ENCODE results near the gene EIF4H.
"Not testable (repeated sequence)": the region's sequence is repeated elsewhere in the genome, so short reads cannot be mapped to it uniquely, and the experiment has no call there.

EIF4H gene

DNA sequence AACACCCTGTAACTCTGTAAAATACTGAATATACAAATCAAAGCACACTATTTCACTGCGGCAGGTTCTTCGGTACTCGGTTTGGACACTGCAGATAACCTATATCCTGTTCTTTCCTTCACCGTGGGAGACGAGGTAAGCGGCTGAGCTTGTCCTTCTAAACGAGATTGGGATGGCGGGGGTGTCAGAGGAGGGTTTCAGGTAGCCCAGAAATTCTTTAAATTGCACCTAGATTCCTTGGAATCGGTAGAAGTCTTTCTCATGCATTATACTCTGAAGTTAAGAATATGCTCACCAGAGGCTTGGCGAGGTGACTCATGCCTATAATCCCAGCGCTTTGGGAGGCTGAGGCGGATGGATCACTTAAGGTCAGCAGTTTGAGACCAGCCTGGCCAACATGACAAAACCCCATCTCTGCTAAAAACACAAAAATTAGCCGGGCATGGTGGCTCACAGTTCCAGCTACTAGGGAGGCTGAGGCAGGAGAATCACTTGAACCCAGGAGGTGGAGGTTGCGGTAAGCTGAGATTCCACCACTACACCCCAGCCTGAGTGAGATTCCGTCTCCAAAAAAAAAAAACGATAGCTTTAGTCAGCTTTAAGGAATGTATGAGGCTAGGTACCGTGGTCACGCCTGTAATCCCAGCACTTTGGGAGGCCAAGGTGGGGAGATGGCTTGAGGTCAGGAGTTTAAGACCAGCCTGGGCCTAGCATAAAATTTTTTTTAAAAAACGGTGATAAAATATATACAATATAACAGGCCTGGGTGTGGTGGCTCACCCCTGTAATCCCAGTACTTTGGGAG lies 25.6 kb downstream of the EIF4H start:
- H3K9me3 ChIP-seq (ENCODE audit: low read length): no peaks in the 10 kb centered on the region
- no peak overlapping the region for H3K4me2 ChIP-seq (ENCODE audit: low read length)
- H3K27ac ChIP-seq (ENCODE audit: low read depth, low read length, poor library complexity, severe bottlenecking): no peak overlapping the region
- H3K9me2 ChIP-seq (ENCODE audit: low read depth, low read length): no peaks in the 10 kb centered on the region
- no peak overlapping the region for H2AFZ ChIP-seq (ENCODE audit: low read length)
- no peak overlapping the region for H3K9ac ChIP-seq (ENCODE audit: low read length)
- H3K36me3 ChIP-seq (ENCODE audit: insufficient read depth, low read length): peaks cover 28% of the 10 kb centered on the region
- TF ChIP-seq EZH2 (IDR thresholded peaks at IDR 0.05; ENCODE audit: borderline replicate concordance, low read length): no peak
- TF ChIP-seq, protein P1, sequence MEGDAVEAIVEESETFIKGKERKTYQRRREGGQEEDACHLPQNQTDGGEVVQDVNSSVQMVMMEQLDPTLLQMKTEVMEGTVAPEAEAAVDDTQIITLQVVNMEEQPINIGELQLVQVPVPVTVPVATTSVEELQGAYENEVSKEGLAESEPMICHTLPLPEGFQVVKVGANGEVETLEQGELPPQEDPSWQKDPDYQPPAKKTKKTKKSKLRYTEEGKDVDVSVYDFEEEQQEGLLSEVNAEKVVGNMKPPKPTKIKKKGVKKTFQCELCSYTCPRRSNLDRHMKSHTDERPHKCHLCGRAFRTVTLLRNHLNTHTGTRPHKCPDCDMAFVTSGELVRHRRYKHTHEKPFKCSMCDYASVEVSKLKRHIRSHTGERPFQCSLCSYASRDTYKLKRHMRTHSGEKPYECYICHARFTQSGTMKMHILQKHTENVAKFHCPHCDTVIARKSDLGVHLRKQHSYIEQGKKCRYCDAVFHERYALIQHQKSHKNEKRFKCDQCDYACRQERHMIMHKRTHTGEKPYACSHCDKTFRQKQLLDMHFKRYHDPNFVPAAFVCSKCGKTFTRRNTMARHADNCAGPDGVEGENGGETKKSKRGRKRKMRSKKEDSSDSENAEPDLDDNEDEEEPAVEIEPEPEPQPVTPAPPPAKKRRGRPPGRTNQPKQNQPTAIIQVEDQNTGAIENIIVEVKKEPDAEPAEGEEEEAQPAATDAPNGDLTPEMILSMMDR (IDR thresholded peaks at IDR 0.05; ENCODE audit: low read length): no peak
- no peaks in the 10 kb centered on the region for H3K4me1 ChIP-seq (ENCODE audit: insufficient read depth, low read length, severe bottlenecking)
- H3K4me3 ChIP-seq (ENCODE audit: low read depth, low read length, poor library complexity, severe bottlenecking): no peak overlapping the region
- H3K27me3 ChIP-seq (ENCODE audit: insufficient read depth, low read length): no peaks in the 10 kb centered on the region
- H4K20me1 ChIP-seq (ENCODE audit: insufficient read depth, low read length): no peaks in the 10 kb centered on the region
- no peaks in the 10 kb centered on the region for H3K79me2 ChIP-seq (ENCODE audit: insufficient read depth, low read length)
- no peaks in the 10 kb centered on the region for H3F3A ChIP-seq (ENCODE audit: insufficient read depth, low read length)

DNA sequence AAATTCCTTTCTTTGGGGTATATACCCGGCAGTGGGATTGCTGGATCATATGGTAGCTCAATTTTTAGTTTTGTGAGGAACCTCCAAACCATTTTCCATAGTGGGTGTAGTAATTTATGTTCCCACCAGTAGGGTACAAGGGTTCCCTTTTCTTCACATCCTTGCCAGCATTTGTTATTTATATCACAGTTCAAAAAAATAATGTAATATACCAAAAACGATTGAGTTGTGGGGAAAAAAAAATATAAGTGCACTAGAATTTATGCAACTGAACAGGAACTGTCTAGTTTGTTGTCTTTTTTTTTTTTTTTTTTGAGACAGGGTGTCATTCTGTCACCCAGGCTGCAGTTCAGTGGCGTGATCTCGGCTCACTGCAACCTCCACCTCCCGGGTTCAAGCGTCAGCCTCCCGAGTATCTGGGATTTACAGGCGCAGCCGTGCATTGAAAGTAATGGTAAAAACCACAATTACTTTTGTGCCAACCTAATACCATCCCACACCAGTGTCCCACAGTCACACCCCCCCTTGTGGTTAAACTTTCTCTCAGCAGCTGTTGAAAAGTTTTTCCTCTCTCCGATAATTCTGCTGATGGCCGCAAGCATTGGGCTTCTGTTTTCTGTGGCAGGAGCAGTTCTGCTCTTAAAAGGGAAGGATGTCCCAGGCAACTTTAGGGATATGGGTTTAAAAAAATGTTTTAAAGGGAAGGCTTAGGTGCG lies 28.8 kb downstream of the EIF4H start:
- Histone ChIP-seq H4K20me1 (ENCODE audit: insufficient read depth, low read length) (no peaks in the 10 kb centered on the region), H3K27me3 (ENCODE audit: insufficient read depth, low read length) (no peaks in the 10 kb centered on the region), H3K27ac (ENCODE audit: low read depth, low read length, poor library complexity, severe bottlenecking) (no peak overlapping the region), H3K9me3 (ENCODE audit: low read length) (no peaks in the 10 kb centered on the region), H3K36me3 (ENCODE audit: insufficient read depth, low read length) (peaks cover under 1% of the 10 kb centered on the region; the same call in 1 of the 2 replicates), H3F3A (ENCODE audit: insufficient read depth, low read length) (no peaks in the 10 kb centered on the region), H3K4me3 (ENCODE audit: low read depth, low read length, poor library complexity, severe bottlenecking) (no peak overlapping the region), H3K4me2 (ENCODE audit: low read length) (no peak overlapping the region), H3K9me2 (ENCODE audit: low read depth, low read length) (no peaks in the 10 kb centered on the region), H3K4me1 (ENCODE audit: insufficient read depth, low read length, severe bottlenecking) (no peaks in the 10 kb centered on the region), H2AFZ (ENCODE audit: low read length) (no peak overlapping the region), H3K9ac (ENCODE audit: low read length) (no peak overlapping the region), H3K79me2 (ENCODE audit: insufficient read depth, low read length) (no peaks in the 10 kb centered on the region)
- no peak for TF ChIP-seq EZH2 (IDR thresholded peaks at IDR 0.05; ENCODE audit: borderline replicate concordance, low read length)
- TF ChIP-seq, protein P1 (IDR thresholded peaks at IDR 0.05; ENCODE audit: low read length): peak; percentile 82

DNA sequence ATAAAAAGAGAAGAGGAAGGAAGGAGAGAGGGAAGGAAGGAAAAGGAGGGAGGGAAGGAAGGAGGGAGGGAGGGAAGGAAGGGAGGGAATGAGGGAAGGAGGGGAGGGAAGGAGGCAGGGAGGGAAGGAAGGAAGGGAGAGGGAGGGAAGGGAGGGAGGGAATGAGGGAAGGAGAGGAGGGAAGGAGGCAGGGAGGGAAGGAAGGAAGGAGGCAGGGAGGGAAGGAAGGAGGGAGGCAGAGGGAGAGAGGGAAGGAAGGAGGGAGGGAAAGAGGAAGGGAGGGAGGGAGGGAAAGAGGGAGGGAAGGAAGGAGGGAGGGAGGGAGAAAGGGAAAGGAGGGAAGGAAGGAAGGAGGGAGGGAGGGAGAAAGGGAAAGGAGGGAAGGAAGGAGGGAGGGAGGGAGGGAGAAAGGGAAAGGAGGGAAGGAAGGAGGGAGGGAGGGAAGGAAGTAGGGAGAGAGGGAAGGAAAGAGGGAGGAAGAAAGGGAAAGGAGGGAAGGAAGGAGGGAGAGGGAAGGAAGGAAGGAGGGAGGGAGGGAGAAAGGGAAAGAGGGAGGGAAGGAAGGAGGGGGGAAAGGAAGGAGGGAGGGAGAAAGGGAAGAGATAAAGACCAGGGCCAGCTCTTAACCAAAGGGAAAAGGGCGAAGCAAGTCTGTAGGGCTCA lies 29.9 kb downstream of the EIF4H start:
- H3K79me2 ChIP-seq (ENCODE audit: insufficient read depth, low read length): no peaks in the 10 kb centered on the region
- no peak overlapping the region for H3K9ac ChIP-seq (ENCODE audit: low read length)
- no peaks in the 10 kb centered on the region for H3K27me3 ChIP-seq (ENCODE audit: insufficient read depth, low read length)
- no peaks in the 10 kb centered on the region for H3K9me3 ChIP-seq (ENCODE audit: low read length)
- H3K9me2 ChIP-seq (ENCODE audit: low read depth, low read length): no peaks in the 10 kb centered on the region
- no peaks in the 10 kb centered on the region for H3F3A ChIP-seq (ENCODE audit: insufficient read depth, low read length)
- no peak overlapping the region for H2AFZ ChIP-seq (ENCODE audit: low read length)
- no peak for TF ChIP-seq EZH2 (IDR thresholded peaks at IDR 0.05; ENCODE audit: borderline replicate concordance, low read length)
- TF ChIP-seq, protein P1 (IDR thresholded peaks at IDR 0.05; ENCODE audit: low read length): no peak
- H4K20me1 ChIP-seq (ENCODE audit: insufficient read depth, low read length): no peaks in the 10 kb centered on the region
- H3K4me1 ChIP-seq (ENCODE audit: insufficient read depth, low read length, severe bottlenecking): no peaks in the 10 kb centered on the region
- no peak overlapping the region for H3K27ac ChIP-seq (ENCODE audit: low read depth, low read length, poor library complexity, severe bottlenecking)
- no peak overlapping the region for H3K4me2 ChIP-seq (ENCODE audit: low read length)
- H3K36me3 ChIP-seq (ENCODE audit: insufficient read depth, low read length): no peaks in the 10 kb centered on the region
- H3K4me3 ChIP-seq (ENCODE audit: low read depth, low read length, poor library complexity, severe bottlenecking): no peak overlapping the region

DNA sequence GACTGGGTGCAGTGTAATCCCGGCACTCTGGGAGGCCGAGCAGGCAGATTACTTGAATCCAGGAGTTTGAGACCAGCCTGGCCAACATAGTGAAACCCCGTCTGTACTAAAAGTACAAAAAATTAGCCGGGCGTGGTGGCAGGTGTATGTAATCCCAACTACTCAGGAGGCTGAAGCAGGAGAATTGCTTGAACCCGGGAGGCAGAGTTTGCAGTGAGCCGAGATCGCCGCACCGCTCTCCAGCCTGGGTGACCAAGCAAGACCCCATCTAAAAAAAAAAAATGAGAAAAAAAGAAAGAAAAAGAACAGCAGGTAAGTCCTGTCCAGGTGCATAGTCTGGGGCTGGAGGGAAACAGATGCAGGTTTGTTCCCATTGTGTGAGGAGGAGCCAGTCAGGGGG lies 31.9 kb downstream of the EIF4H start:
- H3K4me3 ChIP-seq (ENCODE audit: low read depth, low read length, poor library complexity, severe bottlenecking); H3K4me2 ChIP-seq (ENCODE audit: low read length); H3K9me2 ChIP-seq (ENCODE audit: low read depth, low read length); H4K20me1 ChIP-seq (ENCODE audit: insufficient read depth, low read length); H3K27me3 ChIP-seq (ENCODE audit: insufficient read depth, low read length); H3K9me3 ChIP-seq (ENCODE audit: low read length); H3K36me3 ChIP-seq (ENCODE audit: insufficient read depth, low read length); H3K27ac ChIP-seq (ENCODE audit: low read depth, low read length, poor library complexity, severe bottlenecking); H3F3A ChIP-seq (ENCODE audit: insufficient read depth, low read length); H3K9ac ChIP-seq (ENCODE audit: low read length); H2AFZ ChIP-seq (ENCODE audit: low read length); H3K79me2 ChIP-seq (ENCODE audit: insufficient read depth, low read length): not testable (repeated sequence)
- peaks cover 19% of the 10 kb centered on the region for H3K4me1 ChIP-seq (ENCODE audit: insufficient read depth, low read length, severe bottlenecking)

Measured in OCI-LY1 (cell line).